Bronchial epithelial cell (primary cell): ENCODE results near the gene KIF1A. TPM values are rescaled to one million over a fixed set of nuclear protein-coding genes. Genes with fewer than 3 reads are reported as not detected.

ENCODE experiments used
- DNase-seq: peaks from one replicate; pipeline ENCODE4 v3.0.0-alpha.2; 2010; ENCODE audit warnings: low read depth
- FAIRE-seq: peaks from 2 replicates; lab custom pipeline; 2011; peaks lifted over from hg19 to GRCh38; lab: Jason Lieb, UNC
- H3K27me3 ChIP-seq: 2 replicates; pipeline ENCODE4 v1.5.1; 2011; ENCODE audit warnings: low read length; ENCODE audit not compliant: control insufficient read depth, insufficient read depth
- H3K36me3 ChIP-seq: 2 replicates; pipeline ENCODE4 v1.5.1; 2011; ENCODE audit warnings: low read length; ENCODE audit not compliant: control insufficient read depth, insufficient read depth
- H3K4me3 ChIP-seq: 2 replicates; pipeline ENCODE4 v1.5.1; 2011; ENCODE audit warnings: mild to moderate bottlenecking, low read depth, low read length, control low read depth
- total RNA-seq: library from RNA; depleted of rRNA; stranded (reverse); fragments of >200 nt; gene quantifications from 2 replicates; pipeline ENCODE4 v1.2.1, GENCODE V29; 2014
- TF ChIP-seq, protein P1 (sequence below): IDR thresholded peaks from 2 replicates; pipeline ENCODE4 v1.5.1; 2011; ENCODE audit warnings: mild to moderate bottlenecking, moderate library complexity, low read length, control low read depth, inconsistent platforms; ENCODE audit not compliant: insufficient read depth, severe bottlenecking

KIF1A gene
- total RNA-seq, 1 donor from 2014 or later = not detected

DNA sequence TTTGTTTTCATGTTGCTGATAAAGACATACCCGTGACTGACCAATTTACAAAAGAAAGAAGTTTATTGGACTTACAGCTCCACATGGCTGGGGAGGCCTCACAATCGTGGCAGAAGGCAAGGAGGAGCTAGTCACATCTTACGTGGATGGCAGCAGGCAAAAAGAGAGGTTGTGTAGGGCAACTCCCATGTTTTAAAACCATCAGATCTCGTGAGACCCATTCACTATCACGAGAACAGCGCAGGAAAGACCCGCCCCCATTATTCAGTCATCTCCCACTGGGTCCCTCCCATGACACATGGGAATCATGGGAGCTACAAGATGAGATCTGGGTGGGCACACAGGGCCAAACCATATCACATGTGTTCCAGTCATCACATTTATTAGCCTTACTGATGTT lies 111.6 kb downstream of the KIF1A start:
- H3K27me3 ChIP-seq = peaks cover 4% of the 10 kb centered on the region
- FAIRE-seq = no peak

DNA sequence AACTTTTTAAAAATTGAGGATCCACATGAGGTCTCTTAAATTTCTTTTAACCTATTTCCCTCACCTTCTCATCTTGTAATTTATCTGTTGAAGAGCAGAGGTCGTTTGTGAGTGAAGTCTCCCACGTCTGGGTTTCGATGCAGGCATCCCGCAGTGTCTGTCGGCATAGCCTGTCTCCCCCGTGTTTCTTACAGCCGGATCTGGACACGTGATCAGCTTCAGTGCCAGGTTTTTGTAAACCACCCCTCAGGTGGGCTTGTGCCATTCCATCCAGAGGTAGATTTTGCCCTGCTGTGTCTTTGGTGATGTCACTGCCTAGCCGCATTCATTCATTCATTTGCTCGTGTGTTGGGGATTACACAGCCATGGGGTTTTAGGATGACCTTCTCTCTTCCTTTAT lies 112.2 kb downstream of the KIF1A start:
- no peak overlapping the region for H3K4me3 ChIP-seq
- H3K27me3 ChIP-seq = peaks cover 4% of the 10 kb centered on the region
- FAIRE-seq (no peak), DNase-seq (no peak)
- H3K36me3 ChIP-seq = no peaks in the 10 kb centered on the region
- TF ChIP-seq, protein P1, sequence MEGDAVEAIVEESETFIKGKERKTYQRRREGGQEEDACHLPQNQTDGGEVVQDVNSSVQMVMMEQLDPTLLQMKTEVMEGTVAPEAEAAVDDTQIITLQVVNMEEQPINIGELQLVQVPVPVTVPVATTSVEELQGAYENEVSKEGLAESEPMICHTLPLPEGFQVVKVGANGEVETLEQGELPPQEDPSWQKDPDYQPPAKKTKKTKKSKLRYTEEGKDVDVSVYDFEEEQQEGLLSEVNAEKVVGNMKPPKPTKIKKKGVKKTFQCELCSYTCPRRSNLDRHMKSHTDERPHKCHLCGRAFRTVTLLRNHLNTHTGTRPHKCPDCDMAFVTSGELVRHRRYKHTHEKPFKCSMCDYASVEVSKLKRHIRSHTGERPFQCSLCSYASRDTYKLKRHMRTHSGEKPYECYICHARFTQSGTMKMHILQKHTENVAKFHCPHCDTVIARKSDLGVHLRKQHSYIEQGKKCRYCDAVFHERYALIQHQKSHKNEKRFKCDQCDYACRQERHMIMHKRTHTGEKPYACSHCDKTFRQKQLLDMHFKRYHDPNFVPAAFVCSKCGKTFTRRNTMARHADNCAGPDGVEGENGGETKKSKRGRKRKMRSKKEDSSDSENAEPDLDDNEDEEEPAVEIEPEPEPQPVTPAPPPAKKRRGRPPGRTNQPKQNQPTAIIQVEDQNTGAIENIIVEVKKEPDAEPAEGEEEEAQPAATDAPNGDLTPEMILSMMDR = no peak

More for the DNA sequence above, 111.6 kb downstream of the KIF1A start:
- TF ChIP-seq, protein P1 = no peak
- DNase-seq = no peak
- H3K4me3 ChIP-seq = no peak overlapping the region
- no peaks in the 10 kb centered on the region for H3K36me3 ChIP-seq

DNA sequence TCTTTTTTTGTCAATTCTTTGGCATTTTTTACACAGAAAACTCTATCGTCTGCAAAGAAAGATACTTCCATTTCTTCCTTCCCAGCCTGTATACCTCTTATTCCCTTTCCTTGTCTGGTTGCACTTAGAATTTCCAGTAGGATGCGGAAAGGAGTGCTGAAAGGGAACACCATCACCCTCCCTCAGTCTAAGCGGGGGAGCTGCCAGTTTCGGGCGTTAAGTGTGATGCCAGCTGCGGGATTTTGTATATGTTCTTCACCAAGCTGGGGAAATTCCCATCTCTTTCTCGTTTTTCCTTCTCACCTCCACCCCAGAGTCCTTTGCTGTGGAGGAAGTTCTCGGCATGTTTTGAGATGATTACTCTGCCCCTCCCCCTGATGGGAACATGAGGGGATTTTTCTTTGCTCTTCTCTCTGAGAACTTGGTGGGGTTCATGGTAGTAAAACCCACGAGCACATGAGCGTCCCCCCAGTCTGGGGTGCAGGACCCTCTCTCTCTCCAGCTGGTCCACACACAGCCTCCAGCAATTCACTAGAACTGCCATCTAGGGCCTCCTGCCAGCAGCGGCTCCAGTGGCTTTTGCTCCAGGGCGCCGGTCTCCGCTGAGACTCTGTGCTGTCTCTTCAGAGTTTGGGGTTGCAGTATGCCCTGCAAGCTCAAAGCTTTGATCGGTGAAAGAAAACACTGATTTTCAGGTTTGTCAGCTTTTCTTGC lies 112.8 kb downstream of the KIF1A start:
- Histone ChIP-seq H3K27me3 (peaks cover 4% of the 10 kb centered on the region), H3K4me3 (no peak overlapping the region), H3K36me3 (no peaks in the 10 kb centered on the region)
- no peak for DNase-seq
- FAIRE-seq = no peak
- TF ChIP-seq, protein P1 = no peak

DNA sequence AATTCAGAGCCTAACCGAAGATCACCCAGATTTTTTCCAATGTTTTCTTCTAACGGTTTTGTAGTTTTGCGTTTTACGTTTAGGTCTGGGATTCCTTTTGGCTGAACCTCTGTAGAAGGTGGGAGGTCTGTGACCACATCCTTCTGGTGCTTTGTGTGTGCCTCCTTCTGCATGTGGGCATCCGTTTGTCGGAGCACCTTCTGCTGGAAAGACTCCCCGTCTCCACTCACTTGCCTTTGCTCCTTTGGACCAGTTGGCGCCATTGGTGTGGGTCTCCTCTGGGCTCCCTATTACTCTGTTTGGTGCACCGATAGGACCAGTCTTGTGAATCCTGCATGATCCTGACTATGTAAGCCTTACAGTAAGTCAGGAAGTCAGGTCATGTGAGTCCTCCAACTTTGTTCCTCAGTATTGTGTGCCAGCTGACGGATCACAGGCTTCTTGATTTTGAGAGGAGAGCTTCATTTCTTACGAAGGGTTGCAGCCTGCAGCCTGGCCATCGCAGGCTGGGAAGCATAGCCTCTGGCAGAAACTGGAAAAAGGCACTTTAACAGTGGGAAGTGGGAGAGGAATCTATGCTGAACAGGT lies 114.7 kb downstream of the KIF1A start:
- FAIRE-seq = no peak
- DNase-seq = no peak
- no peak overlapping the region for H3K4me3 ChIP-seq
- H3K27me3 ChIP-seq = peaks cover 4% of the 10 kb centered on the region
- TF ChIP-seq, protein P1 = no peak
- no peaks in the 10 kb centered on the region for H3K36me3 ChIP-seq

DNA sequence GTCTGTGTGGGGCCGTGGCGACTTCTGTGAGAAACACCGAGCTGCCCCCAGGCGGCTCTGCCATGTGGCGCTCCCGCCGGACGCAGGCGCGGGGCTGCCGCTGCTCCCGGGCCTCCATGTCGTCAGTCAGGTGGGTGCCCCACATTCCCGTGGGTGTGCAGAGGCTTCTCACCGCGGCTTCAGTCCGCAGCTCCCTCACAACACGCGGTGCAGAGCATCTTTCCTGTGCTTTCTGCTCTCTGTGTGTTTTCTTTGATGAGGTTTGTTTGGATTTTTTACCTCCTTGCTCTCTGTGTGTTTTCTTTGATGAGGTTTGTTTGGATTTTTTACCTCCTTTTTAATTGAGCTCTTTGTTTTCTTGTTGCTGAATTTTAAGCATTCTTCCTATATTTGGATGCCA lies 115.4 kb downstream of the KIF1A start:
- H3K27me3 ChIP-seq = peaks cover 4% of the 10 kb centered on the region
- no peaks in the 10 kb centered on the region for H3K36me3 ChIP-seq
- no peak for FAIRE-seq
- no peak overlapping the region for H3K4me3 ChIP-seq
- TF ChIP-seq, protein P1 = no peak
- DNase-seq = no peak
